Renal pelvis (tissue), 4 donors: ENCODE results near the gene NELFB. TPM values are rescaled to one million over a fixed set of nuclear protein-coding genes. Genes with fewer than 3 reads are reported as not detected.
"Not testable (repeated sequence)": the region's sequence is repeated elsewhere in the genome, so short reads cannot be mapped to it uniquely, and the experiment has no call there.

Experiments
- DNase-seq: peaks from one replicate; pipeline ENCODE4 v3.0.0-alpha.2; 2013
- polyA plus RNA-seq, 3 donors: library from polyadenylated mRNA; unstranded; fragments of 120-200 nt; gene quantifications; one replicate each; pipeline ENCODE4 v1.2.1, GENCODE V29; 2013; ENCODE audit not compliant: insufficient read length in 3 of 3

NELFB gene
- polyA plus RNA-seq, 3 donors = 57.3 to 65.4 (median 61.7) TPM

- no peak for DNase-seq
Observed at GRCh38 chr9:137244486-137245449, 10.4 kb upstream of the NELFB start.

GRCh38 chr9:137245450-137246421, 9.4 kb upstream of the NELFB start:
- no peak for DNase-seq

- no peak for DNase-seq
Observed at GRCh38 chr9:137247135-137247915, 7.8 kb upstream of the NELFB start.

GRCh38 chr9:137247916-137248175, 7.3 kb upstream of the NELFB start:
- DNase-seq = no peak

GRCh38 chr9:137250329-137251193, 4.6 kb upstream of the NELFB start:
- no peak for DNase-seq

- no peak for DNase-seq
Observed at GRCh38 chr9:137251194-137251461, 4.0 kb upstream of the NELFB start, which contains the start of gene STPG3. Gene STPG3 (plus strand): TSS chr9:137251286. CDS start chr9:137251287, 1 bp downstream.

GRCh38 chr9:137251490-137252268, 3.4 kb upstream of the NELFB start:
- DNase-seq = no peak

GRCh38 chr9:137252555-137253506, 2.3 kb upstream of the NELFB start:
- no peak for DNase-seq

GRCh38 chr9:137253717-137254623, 1.2 kb upstream of the NELFB start:
- no peak for DNase-seq

GRCh38 chr9:137255448-137256114, 454 bp downstream of the NELFB start:
- no peak for DNase-seq

GRCh38 chr9:137256362-137256761, 1.2 kb downstream of the NELFB start:
- DNase-seq = no peak

- no peak for DNase-seq
Observed at GRCh38 chr9:137256856-137257255, 1.7 kb downstream of the NELFB start.

GRCh38 chr9:137262173-137262908, 7.2 kb downstream of the NELFB start:
- DNase-seq = not testable (repeated sequence)

GRCh38 chr9:137262909-137263285, 7.8 kb downstream of the NELFB start:
- DNase-seq = no peak

GRCh38 chr9:137263506-137263905, 8.4 kb downstream of the NELFB start:
- DNase-seq = no peak

GRCh38 chr9:137264067-137264466, 8.9 kb downstream of the NELFB start:
- DNase-seq = no peak
